GM12878 (cell line): ENCODE results near the gene MMP13.

Experiments
- ATF7 ChIP-seq: fragments of 450-650 bp; IDR thresholded peaks from 2 replicates; pipeline ENCODE4 v1.6.1; 2016; ENCODE audit warnings: low read depth, mild to moderate bottlenecking
- BCL3 ChIP-seq: IDR thresholded peaks from 2 replicates; pipeline ENCODE4 v1.6.1; 2011; ENCODE audit warnings: borderline replicate concordance, low read depth, mild to moderate bottlenecking, moderate library complexity, low read length; ENCODE audit not compliant: insufficient read depth, poor library complexity, severe bottlenecking
- EZH2 ChIP-seq: IDR thresholded peaks from 2 replicates; pipeline ENCODE4 v1.6.1; 2012; ENCODE audit warnings: low read depth, mild to moderate bottlenecking, control low read depth, inconsistent platforms, low read length, borderline replicate concordance; ENCODE audit not compliant: control insufficient read depth
- FOXM1 ChIP-seq: IDR thresholded peaks from 2 replicates; pipeline ENCODE4 v1.6.1; 2012; ENCODE audit warnings: low read depth, mild to moderate bottlenecking, inconsistent platforms, low read length, moderate library complexity
- KAT2A ChIP-seq: conservative IDR thresholded peaks from 2 replicates; pipeline ENCODE4 v1.6.1; 2011; ENCODE audit warnings: low read depth, low read length; ENCODE audit not compliant: control insufficient read depth
- POLR2AphosphoS5 ChIP-seq: IDR thresholded peaks from 2 replicates; pipeline ENCODE4 v1.6.1; 2011; ENCODE audit warnings: mild to moderate bottlenecking, low read length, inconsistent platforms
- REST ChIP-seq: IDR thresholded peaks from 2 replicates; pipeline ENCODE4 v1.6.1; 2012; ENCODE audit warnings: mild to moderate bottlenecking, low read depth, low read length
- ZNF217 ChIP-seq: fragments of 450-650 bp; IDR thresholded peaks from 2 replicates; pipeline ENCODE4 v1.6.1; 2017; ENCODE audit warnings: antibody characterized with exemption, mild to moderate bottlenecking
- TF ChIP-seq, protein P1 (sequence below), 3 experiments: IDR thresholded peaks in 2 of 3; conservative IDR thresholded peaks in 1 of 3; 2 replicates each; pipeline ENCODE4 v1.5.1; 2011; ENCODE audit warnings: low read depth in 3 of 3, low read length in 3 of 3, mild to moderate bottlenecking in 3 of 3, control low read depth in 2 of 3, moderate library complexity in 2 of 3, inconsistent platforms in 1 of 3, mixed read lengths in 1 of 3; ENCODE audit not compliant: control insufficient read depth in 2 of 3, insufficient read depth in 1 of 3; ENCODE audit errors: extremely low read depth in 1 of 3

DNA sequence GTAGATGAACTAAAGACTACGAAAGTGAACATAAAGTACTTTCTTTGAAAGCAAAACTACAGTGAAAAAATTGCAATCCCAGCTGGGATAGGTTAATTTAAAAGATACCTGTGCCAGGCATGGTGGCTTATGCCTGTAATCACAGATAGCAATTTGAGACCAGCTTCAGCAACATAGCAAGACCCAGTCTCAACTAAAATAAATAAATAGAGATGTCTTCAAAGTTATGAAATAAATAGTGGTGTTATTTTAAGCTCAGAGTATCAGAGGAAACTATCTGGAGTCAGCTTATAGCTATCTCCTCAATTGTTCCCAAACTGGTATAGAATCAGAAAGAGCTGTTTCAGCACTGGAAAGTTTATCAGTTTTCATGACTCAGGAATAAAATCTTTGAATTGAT, 17.3 kb upstream of the MMP13 start:
- TF ChIP-seq EZH2 (no peak), KAT2A (no peak), POLR2AphosphoS5 (no peak), BCL3 (no peak), ATF7 (no peak), FOXM1 (no peak), ZNF217 (no peak), REST (no peak)
- TF ChIP-seq, protein P1, sequence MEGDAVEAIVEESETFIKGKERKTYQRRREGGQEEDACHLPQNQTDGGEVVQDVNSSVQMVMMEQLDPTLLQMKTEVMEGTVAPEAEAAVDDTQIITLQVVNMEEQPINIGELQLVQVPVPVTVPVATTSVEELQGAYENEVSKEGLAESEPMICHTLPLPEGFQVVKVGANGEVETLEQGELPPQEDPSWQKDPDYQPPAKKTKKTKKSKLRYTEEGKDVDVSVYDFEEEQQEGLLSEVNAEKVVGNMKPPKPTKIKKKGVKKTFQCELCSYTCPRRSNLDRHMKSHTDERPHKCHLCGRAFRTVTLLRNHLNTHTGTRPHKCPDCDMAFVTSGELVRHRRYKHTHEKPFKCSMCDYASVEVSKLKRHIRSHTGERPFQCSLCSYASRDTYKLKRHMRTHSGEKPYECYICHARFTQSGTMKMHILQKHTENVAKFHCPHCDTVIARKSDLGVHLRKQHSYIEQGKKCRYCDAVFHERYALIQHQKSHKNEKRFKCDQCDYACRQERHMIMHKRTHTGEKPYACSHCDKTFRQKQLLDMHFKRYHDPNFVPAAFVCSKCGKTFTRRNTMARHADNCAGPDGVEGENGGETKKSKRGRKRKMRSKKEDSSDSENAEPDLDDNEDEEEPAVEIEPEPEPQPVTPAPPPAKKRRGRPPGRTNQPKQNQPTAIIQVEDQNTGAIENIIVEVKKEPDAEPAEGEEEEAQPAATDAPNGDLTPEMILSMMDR (IDR thresholded peaks at IDR 0.05 in 2 of 3, conservative IDR thresholded peaks at IDR 0.05 in 1 of 3; ENCODE audit: control insufficient read depth in 2 of 3, extremely low read depth in 1 of 3, insufficient read depth in 1 of 3, low read depth in 3 of 3, low read length in 3 of 3), result no peak
